IgD-negative memory B cell (primary cell): ENCODE measurements around the gene DENND1A. TPM values are rescaled to one million over a fixed set of nuclear protein-coding genes. Genes with fewer than 3 reads are reported as not detected.
A peak's percentile ranks its signal among the peaks of the same experiment; 100 is the strongest.
"Not testable (repeated sequence)": the region's sequence is repeated elsewhere in the genome, so short reads cannot be mapped to it uniquely, and the experiment has no call there.

Source experiments
- H3K27ac Mint-ChIP-seq, 3 donors: one replicate each; pipeline ENCODE4 v1.8.0; 2020 to 2022; ENCODE audit warnings: mild to moderate bottlenecking in 3 of 3, mixed read lengths in 3 of 3, moderate library complexity in 1 of 3
- H3K27me3 Mint-ChIP-seq: one replicate; pipeline ENCODE4 v1.8.0; 2021; ENCODE audit warnings: mixed read lengths
- H3K36me3 Mint-ChIP-seq: one replicate; pipeline ENCODE4 v1.8.0; 2020; ENCODE audit warnings: mild to moderate bottlenecking, mixed read lengths
- H3K4me1 Mint-ChIP-seq, 3 donors: one replicate each; pipeline ENCODE4 v1.8.0; 2020 to 2022; ENCODE audit warnings: mixed read lengths in 3 of 3, mild to moderate bottlenecking in 1 of 3
- H3K4me3 Mint-ChIP-seq, 4 donors: one replicate each; pipeline ENCODE4 v1.8.0; 2020 to 2022; ENCODE audit warnings: mild to moderate bottlenecking in 4 of 4, mixed read lengths in 4 of 4, moderate library complexity in 3 of 4
- H3K9me3 Mint-ChIP-seq, 3 donors: one replicate each; pipeline ENCODE4 v1.8.0; 2020 to 2021; ENCODE audit warnings: mixed read lengths in 3 of 3, mild to moderate bottlenecking in 1 of 3
- polyA plus RNA-seq: library from polyadenylated mRNA; unstranded; fragments of 300-500 nt; fragmentation: Illumina TruSeq; gene quantifications from one replicate; pipeline ENCODE4 v1.2.3, GENCODE V29; 2021

Gene DENND1A
- polyA plus RNA-seq, 1 donor from 2014 or later = 6.4 TPM

DNA sequence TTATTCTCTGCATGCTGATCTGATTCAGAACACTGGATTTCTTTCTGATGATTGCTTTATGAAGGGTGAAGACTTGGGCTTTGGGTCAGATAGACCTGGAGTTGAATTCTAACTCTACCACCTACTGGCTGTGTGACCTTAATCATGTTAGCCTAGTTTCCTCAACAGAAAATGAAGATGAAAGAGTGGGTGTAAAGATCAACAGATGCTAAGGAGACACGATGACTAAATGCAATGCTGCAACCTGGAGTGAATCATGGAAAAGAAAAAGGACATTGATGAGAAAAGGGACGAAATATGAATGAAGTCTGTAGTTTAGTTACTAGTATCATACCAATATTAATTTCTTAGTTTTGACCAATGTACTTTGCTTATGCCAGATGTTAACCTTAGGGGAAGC, 27.8 kb upstream of the DENND1A start:
- Mint-ChIP-seq H3K4me1 (peaks cover 0 to 2% (median 0%) of the 10 kb centered on the region in 3 donors), H3K4me3 (no peak overlapping the region), H3K36me3 (no peaks in the 10 kb centered on the region), H3K27me3 (peaks cover 9% of the 10 kb centered on the region), H3K27ac (no peak overlapping the region), H3K9me3 (no peaks in the 10 kb centered on the region)

GRCh38 chr9:123957168-123957721, 27.3 kb upstream of the DENND1A start:
- peaks cover 0 to 2% (median 0%) of the 10 kb centered on the region in 3 donors for H3K4me1 Mint-ChIP-seq
- no peak overlapping the region for H3K4me3 Mint-ChIP-seq
- no peaks in the 10 kb centered on the region for H3K9me3 Mint-ChIP-seq
- H3K27me3 Mint-ChIP-seq = peaks cover 10% of the 10 kb centered on the region
- H3K36me3 Mint-ChIP-seq = no peaks in the 10 kb centered on the region
- no peak overlapping the region for H3K27ac Mint-ChIP-seq

- Mint-ChIP-seq H3K4me1 (peaks cover 0 to 2% (median 0%) of the 10 kb centered on the region in 3 donors), H3K4me3 (no peak overlapping the region), H3K36me3 (no peaks in the 10 kb centered on the region), H3K27ac (no peak overlapping the region), H3K9me3 (peaks cover 0 to under 1% (median 0%) of the 10 kb centered on the region in 3 donors), H3K27me3 (peaks cover 10% of the 10 kb centered on the region)
Measured at GRCh38 chr9:123955637-123956036, 25.7 kb upstream of the DENND1A start.

- H3K4me1 Mint-ChIP-seq = peaks cover 0 to 2% (median 0%) of the 10 kb centered on the region in 3 donors
- no peak overlapping the region for H3K27ac Mint-ChIP-seq
- H3K27me3 Mint-ChIP-seq = peaks cover 10% of the 10 kb centered on the region
- peak overlapping the region in 1 of 4 donors; percentile 67 for H3K4me3 Mint-ChIP-seq
- H3K9me3 Mint-ChIP-seq = peaks cover 0 to 3% (median 0%) of the 10 kb centered on the region in 3 donors
- H3K36me3 Mint-ChIP-seq = no peaks in the 10 kb centered on the region
Measured at GRCh38 chr9:123954518-123955280, 24.8 kb upstream of the DENND1A start.

DNA sequence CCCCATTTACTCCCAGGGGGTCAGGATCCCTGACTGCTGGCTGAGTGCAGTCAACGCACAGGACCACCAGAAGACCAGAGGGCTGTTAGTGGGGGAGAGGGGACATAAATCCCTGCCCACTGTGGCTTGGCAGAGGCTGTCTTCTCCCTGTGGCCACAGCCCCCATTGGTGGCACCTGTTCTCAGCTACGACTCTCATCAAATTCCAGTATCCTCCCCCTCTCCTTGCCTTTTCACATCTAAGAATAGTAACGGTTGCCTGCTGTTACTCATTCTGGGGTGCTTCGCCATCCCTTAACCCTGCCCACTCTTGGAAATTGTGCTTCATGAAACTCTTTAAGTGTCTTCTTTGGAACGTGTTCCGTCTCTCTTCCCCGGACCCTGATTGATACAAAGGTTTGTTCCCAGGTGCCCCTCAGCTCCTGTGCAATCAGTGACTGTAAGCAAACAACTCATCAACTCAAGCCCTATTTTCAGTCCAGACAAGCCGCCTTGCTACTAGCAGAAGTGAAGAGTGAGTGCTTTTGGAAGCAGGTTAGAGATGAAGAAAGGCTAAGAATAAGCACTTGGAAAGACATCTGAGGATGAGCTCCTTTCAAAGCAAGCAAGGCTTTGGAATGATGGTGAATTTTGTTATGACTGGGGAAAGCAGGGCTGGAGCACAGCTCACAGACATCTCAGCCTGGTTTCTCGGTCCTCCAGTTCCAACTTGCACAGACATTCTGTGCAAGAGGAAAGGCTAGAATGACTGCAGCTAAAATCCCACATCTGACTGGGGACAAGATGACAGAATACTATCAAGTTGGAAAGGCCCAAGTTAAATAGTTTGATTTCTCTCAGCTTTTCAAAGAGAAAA, 22.9 kb upstream of the DENND1A start:
- Mint-ChIP-seq H3K27me3 (peaks cover 7% of the 10 kb centered on the region), H3K9me3 (peaks cover 0 to 3% (median 0%) of the 10 kb centered on the region in 3 donors), H3K27ac (no peak overlapping the region), H3K4me1 (peaks cover 0 to 2% (median 0%) of the 10 kb centered on the region in 3 donors), H3K4me3 (no peak overlapping the region), H3K36me3 (no peaks in the 10 kb centered on the region)

- no peak overlapping the region for H3K27ac Mint-ChIP-seq
Measured at GRCh38 chr9:123948286-123948685, 18.4 kb upstream of the DENND1A start.

DNA sequence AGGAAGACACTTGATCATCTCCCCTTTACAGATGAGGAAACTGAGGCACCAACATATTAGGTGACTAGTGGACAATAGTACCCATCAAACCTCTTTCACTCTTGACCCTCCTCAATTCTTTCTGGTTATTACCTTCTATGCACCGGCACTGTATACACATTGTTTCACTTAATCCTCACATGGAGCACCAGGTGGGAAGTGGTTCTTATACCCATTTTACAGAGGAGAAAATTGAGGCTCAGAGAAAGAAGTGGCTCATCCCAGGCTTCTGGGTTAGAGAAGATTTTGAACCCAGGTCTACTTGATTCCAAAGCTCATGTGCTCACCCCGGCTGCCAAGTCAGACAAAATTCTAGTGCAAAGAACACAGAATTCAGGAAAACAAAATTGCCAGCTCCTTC, 17.4 kb upstream of the DENND1A start:
- Mint-ChIP-seq H3K27ac (peak overlapping the region in 1 of 3 donors; percentile 5), H3K9me3 (peaks cover 0 to 3% (median 0%) of the 10 kb centered on the region in 3 donors), H3K27me3 (no peaks in the 10 kb centered on the region), H3K4me1 (no peaks in the 10 kb centered on the region), H3K4me3 (peak overlapping the region in 1 of 4 donors; percentile 23), H3K36me3 (no peaks in the 10 kb centered on the region)

More at GRCh38 chr9:123948286-123948685, 18.4 kb upstream of the DENND1A start:
- H3K4me3 Mint-ChIP-seq = no peak overlapping the region
- H3K9me3 Mint-ChIP-seq = peaks cover 0 to 3% (median 0%) of the 10 kb centered on the region in 3 donors
- H3K36me3 Mint-ChIP-seq = no peaks in the 10 kb centered on the region
- H3K27me3 Mint-ChIP-seq = peaks cover 4% of the 10 kb centered on the region
- H3K4me1 Mint-ChIP-seq = no peaks in the 10 kb centered on the region

DNA sequence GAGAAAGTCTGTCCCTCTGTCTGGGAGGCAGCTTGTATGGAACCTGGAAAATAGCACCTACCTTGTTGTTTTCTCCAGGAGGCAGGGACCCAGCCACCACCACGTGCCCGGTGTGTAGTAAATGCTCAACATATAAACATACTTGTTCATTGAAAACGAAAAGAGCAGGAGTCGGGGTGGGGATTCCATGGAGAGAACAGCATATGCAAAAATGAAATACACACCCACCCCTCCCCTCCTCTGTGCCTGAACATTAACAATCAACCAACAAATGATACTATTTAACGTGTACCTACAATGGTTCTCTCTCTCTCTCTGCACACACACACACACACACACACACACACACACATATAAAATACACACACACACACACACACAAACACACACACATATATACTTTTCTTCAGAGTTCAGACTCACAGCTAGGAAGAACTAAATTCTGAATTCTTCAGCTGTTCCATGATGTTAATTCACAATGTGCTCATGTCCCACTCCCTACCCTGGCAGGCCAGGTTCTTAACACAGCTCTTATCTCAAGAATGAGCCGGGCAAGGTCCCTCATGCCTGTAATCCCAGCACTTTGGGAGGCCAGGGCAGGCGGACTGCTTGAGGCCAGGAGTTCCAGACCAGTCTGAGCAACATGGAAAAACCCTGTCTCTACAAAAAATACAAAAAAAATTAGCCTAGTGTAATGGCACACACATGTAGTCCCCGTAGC, 16.3 kb upstream of the DENND1A start:
- Mint-ChIP-seq H3K4me3 (no peak overlapping the region), H3K27ac (no peak overlapping the region), H3K4me1 (no peaks in the 10 kb centered on the region), H3K36me3 (no peaks in the 10 kb centered on the region), H3K9me3 (peaks cover 0 to 3% (median 0%) of the 10 kb centered on the region in 3 donors), H3K27me3 (no peaks in the 10 kb centered on the region)

DNA sequence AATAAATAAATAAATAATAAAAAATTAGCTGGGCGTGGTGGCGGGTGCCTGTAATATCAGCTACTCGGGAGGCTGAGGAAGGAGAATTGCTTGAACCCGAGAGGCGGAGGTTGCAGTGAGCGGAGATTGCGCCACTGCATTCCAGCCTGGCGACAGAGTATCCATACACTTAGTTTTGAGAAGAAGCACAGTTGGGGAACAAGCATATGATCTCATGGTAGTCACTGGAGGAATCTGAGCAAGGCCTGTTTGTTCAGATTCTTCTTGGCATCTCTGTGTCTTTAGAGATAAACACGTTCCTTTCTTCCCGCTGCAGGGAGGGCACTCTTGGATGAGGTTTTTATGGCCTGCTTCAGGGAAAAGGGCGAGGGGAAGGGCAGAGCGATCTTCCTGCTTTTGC, 15.6 kb upstream of the DENND1A start:
- no peak overlapping the region for H3K4me3 Mint-ChIP-seq
- no peaks in the 10 kb centered on the region for H3K36me3 Mint-ChIP-seq
- H3K9me3 Mint-ChIP-seq = peaks cover 0 to 1% (median 0%) of the 10 kb centered on the region in 3 donors
- H3K4me1 Mint-ChIP-seq = no peaks in the 10 kb centered on the region
- H3K27ac Mint-ChIP-seq = no peak overlapping the region
- H3K27me3 Mint-ChIP-seq = no peaks in the 10 kb centered on the region

DNA sequence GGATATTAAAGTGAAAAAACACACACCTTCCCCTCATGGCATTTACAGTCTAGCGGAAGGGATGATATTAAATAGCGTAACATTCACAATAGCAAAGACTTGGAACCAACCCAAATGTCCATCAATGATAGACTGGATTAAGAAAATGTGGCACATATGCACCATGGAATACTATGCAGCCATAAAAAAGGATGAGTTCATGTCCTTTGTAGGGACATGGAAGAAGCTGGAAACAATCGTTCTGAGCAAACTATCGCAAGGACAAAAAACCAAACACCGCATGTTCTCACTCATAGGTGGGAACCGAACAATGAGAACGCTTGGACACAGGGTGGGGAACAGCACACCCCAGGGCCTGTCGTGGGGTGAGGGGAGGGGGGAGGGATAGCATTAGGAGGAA, 14.5 kb upstream of the DENND1A start:
- not testable (repeated sequence) for H3K9me3 Mint-ChIP-seq, H3K36me3 Mint-ChIP-seq, H3K27me3 Mint-ChIP-seq, H3K27ac Mint-ChIP-seq, H3K4me3 Mint-ChIP-seq, H3K4me1 Mint-ChIP-seq

GRCh38 chr9:123943671-123944070, 13.7 kb upstream of the DENND1A start:
- no peaks in the 10 kb centered on the region for H3K36me3 Mint-ChIP-seq
- no peaks in the 10 kb centered on the region for H3K4me1 Mint-ChIP-seq
- no peak overlapping the region for H3K27ac Mint-ChIP-seq
- H3K9me3 Mint-ChIP-seq = no peaks in the 10 kb centered on the region
- H3K4me3 Mint-ChIP-seq = no peak overlapping the region
- peaks cover 2% of the 10 kb centered on the region for H3K27me3 Mint-ChIP-seq

- Mint-ChIP-seq H3K9me3 (no peaks in the 10 kb centered on the region), H3K4me3 (no peak overlapping the region), H3K4me1 (no peaks in the 10 kb centered on the region), H3K27ac (no peak overlapping the region), H3K36me3 (no peaks in the 10 kb centered on the region), H3K27me3 (peaks cover 5% of the 10 kb centered on the region)
Measured at GRCh38 chr9:123942542-123942941, 12.6 kb upstream of the DENND1A start.

DNA sequence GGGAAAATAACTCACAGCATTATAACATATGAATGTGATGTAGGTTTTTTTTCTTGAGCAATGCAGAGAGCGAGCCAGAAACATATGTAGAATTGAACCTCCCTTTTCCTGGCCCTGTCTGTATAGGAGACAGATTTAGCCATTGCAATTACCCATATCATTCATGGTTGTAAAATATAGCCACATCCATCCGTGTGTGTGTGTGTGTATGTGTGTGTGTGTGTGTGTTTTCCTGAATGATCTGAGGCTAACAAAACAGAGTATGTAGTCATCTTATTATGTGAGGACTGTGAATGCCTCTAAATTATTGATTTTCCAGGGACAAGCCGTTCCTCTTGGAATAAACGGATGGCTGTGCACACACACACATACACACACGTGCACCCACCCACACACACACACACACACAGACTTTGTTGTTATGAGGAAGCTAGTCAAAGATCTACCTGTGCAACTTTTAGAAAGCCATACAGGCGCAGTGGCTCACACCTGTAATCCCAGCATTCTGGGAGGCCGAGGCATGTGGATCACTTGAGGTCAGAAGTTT, 11.7 kb upstream of the DENND1A start:
- Mint-ChIP-seq H3K4me1 (no peaks in the 10 kb centered on the region), H3K27me3 (peaks cover 8% of the 10 kb centered on the region), H3K9me3 (peaks cover 0 to 1% (median 0%) of the 10 kb centered on the region in 3 donors), H3K27ac (no peak overlapping the region), H3K36me3 (no peaks in the 10 kb centered on the region), H3K4me3 (no peak overlapping the region)

GRCh38 chr9:123940721-123941523, 11.0 kb upstream of the DENND1A start:
- H3K27me3 Mint-ChIP-seq = peaks cover 13% of the 10 kb centered on the region
- peaks cover 0 to 4% (median 0%) of the 10 kb centered on the region in 3 donors for H3K9me3 Mint-ChIP-seq
- peaks cover 4% of the 10 kb centered on the region for H3K36me3 Mint-ChIP-seq
- H3K4me3 Mint-ChIP-seq = no peak overlapping the region
- H3K27ac Mint-ChIP-seq = no peak overlapping the region
- no peaks in the 10 kb centered on the region for H3K4me1 Mint-ChIP-seq
